ENCODE measurements around the gene CPT1B. TPM values are rescaled to one million over a fixed set of nuclear protein-coding genes. Genes with fewer than 3 reads are reported as not detected.

Gene CPT1B
- total RNA-seq, 4 donors from 2014 or later, result 53.4 to 134 (median 63.7) TPM

DNA sequence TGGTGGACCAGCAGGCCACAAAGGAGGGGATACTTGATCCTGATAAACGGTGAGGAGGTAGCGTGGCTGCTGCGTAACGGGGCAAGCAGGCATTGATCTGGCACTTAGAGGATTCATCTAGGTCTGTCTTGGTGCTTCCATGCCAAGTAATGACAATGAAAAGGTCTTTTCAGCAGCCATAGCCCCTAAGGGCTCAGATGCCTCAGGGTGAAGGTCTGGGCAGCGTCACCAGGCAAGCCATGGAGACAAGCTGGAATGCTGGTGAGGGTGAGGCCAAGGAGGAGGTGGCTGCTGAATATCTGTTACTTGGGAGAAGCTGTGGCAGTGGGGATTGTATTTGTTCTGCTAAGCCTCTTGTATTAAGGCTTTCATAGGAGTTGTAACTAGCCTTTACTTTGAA lies 9.2 kb upstream of the CPT1B start:
- intact Hi-C loops (cut with DNase I; ENCODE audit: low total_unique reads), result no loop called here
- Histone ChIP-seq H3K27ac (no peak overlapping the region), H3K36me3 (no peaks in the 10 kb centered on the region), H3K4me1 (peaks cover 6 to 10% of the 10 kb centered on the region in 2 donors), H3K27me3 (no peaks in the 10 kb centered on the region), H3K4me3 (no peak overlapping the region), H3K9me3 (no peaks in the 10 kb centered on the region)
- DNase-seq (no peak), ATAC-seq (no peak)
- in situ Hi-C loops (cut with MboI; ENCODE audit: low sequenced_read_pairs in 4 of 4), result no loop called here
- TF ChIP-seq POLR2A (IDR thresholded peaks at IDR 0.05), result no peak
- TF ChIP-seq, protein P1, sequence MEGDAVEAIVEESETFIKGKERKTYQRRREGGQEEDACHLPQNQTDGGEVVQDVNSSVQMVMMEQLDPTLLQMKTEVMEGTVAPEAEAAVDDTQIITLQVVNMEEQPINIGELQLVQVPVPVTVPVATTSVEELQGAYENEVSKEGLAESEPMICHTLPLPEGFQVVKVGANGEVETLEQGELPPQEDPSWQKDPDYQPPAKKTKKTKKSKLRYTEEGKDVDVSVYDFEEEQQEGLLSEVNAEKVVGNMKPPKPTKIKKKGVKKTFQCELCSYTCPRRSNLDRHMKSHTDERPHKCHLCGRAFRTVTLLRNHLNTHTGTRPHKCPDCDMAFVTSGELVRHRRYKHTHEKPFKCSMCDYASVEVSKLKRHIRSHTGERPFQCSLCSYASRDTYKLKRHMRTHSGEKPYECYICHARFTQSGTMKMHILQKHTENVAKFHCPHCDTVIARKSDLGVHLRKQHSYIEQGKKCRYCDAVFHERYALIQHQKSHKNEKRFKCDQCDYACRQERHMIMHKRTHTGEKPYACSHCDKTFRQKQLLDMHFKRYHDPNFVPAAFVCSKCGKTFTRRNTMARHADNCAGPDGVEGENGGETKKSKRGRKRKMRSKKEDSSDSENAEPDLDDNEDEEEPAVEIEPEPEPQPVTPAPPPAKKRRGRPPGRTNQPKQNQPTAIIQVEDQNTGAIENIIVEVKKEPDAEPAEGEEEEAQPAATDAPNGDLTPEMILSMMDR (IDR thresholded peaks at IDR 0.05 in 4 of 5, conservative IDR thresholded peaks at IDR 0.05 in 1 of 5), result no peak

DNA sequence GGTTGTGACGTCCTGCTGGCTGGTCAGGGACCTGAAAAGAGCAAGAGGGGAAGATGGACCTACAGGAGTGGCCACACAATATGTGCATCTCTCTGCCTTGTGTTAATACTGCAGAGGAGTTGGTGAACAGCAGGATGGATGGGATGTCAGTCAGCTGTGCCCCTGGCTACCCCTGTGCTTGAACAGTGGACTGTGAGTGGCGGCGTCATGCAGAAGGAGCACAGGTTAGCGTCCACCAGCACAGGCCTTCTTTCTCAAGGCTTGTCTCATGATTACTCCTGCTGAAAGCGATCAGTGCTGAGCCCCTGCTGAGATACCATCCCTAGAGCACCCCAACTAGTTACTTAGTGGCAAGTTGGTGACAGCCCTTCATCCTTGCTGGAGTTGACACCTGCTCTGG lies 8.2 kb upstream of the CPT1B start:
- Histone ChIP-seq H3K27ac (no peak overlapping the region), H3K4me3 (no peak overlapping the region), H3K9me3 (no peaks in the 10 kb centered on the region), H3K4me1 (peaks cover 10 to 16% of the 10 kb centered on the region in 2 donors), H3K27me3 (no peaks in the 10 kb centered on the region), H3K36me3 (no peaks in the 10 kb centered on the region)
- no peak for TF ChIP-seq POLR2A (IDR thresholded peaks at IDR 0.05)
- TF ChIP-seq, protein P1 (IDR thresholded peaks at IDR 0.05 in 4 of 5, conservative IDR thresholded peaks at IDR 0.05 in 1 of 5), result no peak
- in situ Hi-C loops (cut with MboI; ENCODE audit: low sequenced_read_pairs in 4 of 4) (no loop called here), intact Hi-C loops (cut with DNase I; ENCODE audit: low total_unique reads) (no loop called here)
- ATAC-seq (no peak), DNase-seq (no peak)

GRCh38 chr22:50585781-50586180 lies 7.6 kb upstream of the CPT1B start:
- Histone ChIP-seq H3K27ac (no peak overlapping the region), H3K4me1 (peaks cover 16 to 23% of the 10 kb centered on the region in 2 donors), H3K36me3 (no peaks in the 10 kb centered on the region), H3K4me3 (no peak overlapping the region), H3K27me3 (no peaks in the 10 kb centered on the region), H3K9me3 (no peaks in the 10 kb centered on the region)
- no peak for TF ChIP-seq POLR2A (IDR thresholded peaks at IDR 0.05)
- TF ChIP-seq, protein P1 (IDR thresholded peaks at IDR 0.05 in 4 of 5, conservative IDR thresholded peaks at IDR 0.05 in 1 of 5), result no peak
- DNase-seq, result no peak
- intact Hi-C loops (cut with DNase I; ENCODE audit: low total_unique reads), result no loop called here
- in situ Hi-C loops (cut with MboI; ENCODE audit: low sequenced_read_pairs in 4 of 4), result no loop called here
- no peak for ATAC-seq

DNA sequence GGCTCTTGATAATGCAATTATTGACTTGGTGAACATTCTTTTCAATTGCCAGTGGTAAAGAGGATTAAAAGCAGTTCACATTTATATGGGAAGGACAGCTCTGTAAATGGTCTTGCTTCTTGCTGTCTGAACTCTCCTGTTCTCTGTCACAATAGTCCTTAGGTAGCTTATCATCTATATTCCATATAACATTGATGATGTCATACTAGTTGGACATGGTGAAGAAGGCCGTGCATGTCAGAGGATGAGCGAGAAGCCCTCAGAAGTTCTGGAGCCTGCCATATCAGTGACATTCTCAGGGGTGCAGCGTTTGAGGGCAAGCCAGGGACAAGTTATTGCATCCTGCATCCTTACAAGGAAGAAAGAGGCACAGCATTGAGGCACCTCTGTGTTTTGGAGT lies 7.0 kb upstream of the CPT1B start:
- H3K36me3 ChIP-seq, result peaks cover 0 to 3% of the 10 kb centered on the region in 2 donors
- H3K9me3 ChIP-seq, result no peaks in the 10 kb centered on the region
- H3K4me3 ChIP-seq, result no peak overlapping the region
- peaks cover 16 to 27% of the 10 kb centered on the region in 2 donors for H3K4me1 ChIP-seq
- ATAC-seq, result no peak
- in situ Hi-C loops (cut with MboI; ENCODE audit: low sequenced_read_pairs in 4 of 4) (no loop called here), intact Hi-C loops (cut with DNase I; ENCODE audit: low total_unique reads) (no loop called here)
- H3K27ac ChIP-seq, result no peak overlapping the region
- H3K27me3 ChIP-seq, result no peaks in the 10 kb centered on the region
- DNase-seq, result no peak
- TF ChIP-seq, protein P1 (IDR thresholded peaks at IDR 0.05 in 4 of 5, conservative IDR thresholded peaks at IDR 0.05 in 1 of 5), result no peak
- no peak for TF ChIP-seq POLR2A (IDR thresholded peaks at IDR 0.05)
